DMS53 (cell line): ENCODE data around the gene JMJD6.

Source experiments
- DNase-seq: peaks from one replicate; lab custom pipeline; 2025; lab: John Stamatoyannopoulos, UW

JMJD6 gene

GRCh38 chr17:76679239-76679638 lies 47.2 kb downstream of the JMJD6 start:
- no peak for DNase-seq

- DNase-seq, result no peak
These were observed 48.1 kb downstream of the JMJD6 start for GRCh38 chr17:76678330-76678729.

GRCh38 chr17:76677406-76677805 lies 49.0 kb downstream of the JMJD6 start:
- DNase-seq, result no peak

GRCh38 chr17:76676629-76677028 lies 49.8 kb downstream of the JMJD6 start:
- DNase-seq, result no peak

- DNase-seq, result no peak
These were observed 50.8 kb downstream of the JMJD6 start for GRCh38 chr17:76675648-76676047.

GRCh38 chr17:76674600-76674999 lies 51.8 kb downstream of the JMJD6 start:
- DNase-seq, result no peak

- DNase-seq, result no peak
These were observed 52.7 kb downstream of the JMJD6 start for GRCh38 chr17:76673729-76674128.

- DNase-seq, result no peak
These were observed 53.5 kb downstream of the JMJD6 start for GRCh38 chr17:76672892-76673291.

- DNase-seq, result peak; percentile 75
These were observed 54.0 kb downstream of the JMJD6 start for GRCh38 chr17:76672270-76672851.

- no peak for DNase-seq
These were observed 54.5 kb downstream of the JMJD6 start for GRCh38 chr17:76671912-76672262.

GRCh38 chr17:76671123-76671911 lies 55.1 kb downstream of the JMJD6 start:
- peak; percentile 100 for DNase-seq

- no peak for DNase-seq
These were observed 55.7 kb downstream of the JMJD6 start for GRCh38 chr17:76670718-76671122.

GRCh38 chr17:76670020-76670717 lies 56.2 kb downstream of the JMJD6 start:
- no peak for DNase-seq
